Stimulated activated naive B cell treated with anti-CD40 and anti-IgM and Interleukin-4, amounts not matched to agents 10 μg/mL and 1 μg/mL and 100 μg/mL, for 72 hours (primary cell): ENCODE data around the gene TBC1D8.
A peak's percentile ranks its signal among the peaks of the same experiment; 100 is the strongest.

Experiments
- ATAC-seq, 2 donors: fragments of 150-1000 bp; cut with Tn5 transposase; replicated peaks; 2 replicates each; pipeline ENCODE4 v1.10.0; 2021; ENCODE audit warnings: moderate library complexity in 1 of 2
- DNase-seq: peaks from one replicate; pipeline ENCODE4 v3.0.0; 2021
- H3K27ac Mint-ChIP-seq: one replicate; pipeline ENCODE4 v1.8.0; 2022; ENCODE audit warnings: mild to moderate bottlenecking, mixed read lengths
- H3K27me3 Mint-ChIP-seq, 2 donors: one replicate each; pipeline ENCODE4 v1.8.0; 2022; ENCODE audit warnings: mixed read lengths in 2 of 2
- H3K36me3 Mint-ChIP-seq, 2 donors: one replicate each; pipeline ENCODE4 v1.8.0; 2022; ENCODE audit warnings: mixed read lengths in 2 of 2, mild to moderate bottlenecking in 1 of 2
- H3K4me1 Mint-ChIP-seq, 2 donors: one replicate each; pipeline ENCODE4 v1.8.0; 2022; ENCODE audit warnings: mixed read lengths in 2 of 2, mild to moderate bottlenecking in 1 of 2
- H3K4me3 Mint-ChIP-seq, 2 donors: one replicate each; pipeline ENCODE4 v1.8.0; 2022; ENCODE audit warnings: mild to moderate bottlenecking in 2 of 2, mixed read lengths in 2 of 2, moderate library complexity in 1 of 2
- H3K9me3 Mint-ChIP-seq, 2 donors: one replicate each; pipeline ENCODE4 v1.8.0; 2022; ENCODE audit warnings: mixed read lengths in 2 of 2, mild to moderate bottlenecking in 1 of 2

TBC1D8 gene

DNA sequence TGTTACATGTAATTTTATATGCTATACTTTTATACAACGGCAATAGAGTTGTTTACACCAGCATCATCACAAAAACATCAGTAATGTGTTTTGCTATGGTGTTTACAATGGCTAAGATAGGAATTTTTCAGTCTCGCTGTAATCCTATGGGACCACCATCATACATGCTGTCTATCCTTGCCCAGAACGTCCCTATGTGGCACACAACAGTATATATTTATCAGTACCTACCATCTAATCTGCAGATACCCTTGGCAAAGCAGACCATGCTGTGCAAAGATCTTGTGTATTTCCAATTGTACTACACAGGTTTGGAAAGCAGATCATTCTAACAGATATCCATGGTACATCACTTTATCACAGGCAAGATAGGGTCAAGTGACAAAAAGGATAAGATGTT lies 133.8 kb downstream of the TBC1D8 start:
- Mint-ChIP-seq H3K4me1 (peaks cover 7 to 22% of the 10 kb centered on the region in 2 donors), H3K36me3 (peaks cover 32 to 52% of the 10 kb centered on the region in 2 donors), H3K27me3 (no peaks in the 10 kb centered on the region), H3K9me3 (no peaks in the 10 kb centered on the region), H3K4me3 (no peak overlapping the region), H3K27ac (no peak overlapping the region)
- ATAC-seq: no peak
- DNase-seq: no peak

DNA sequence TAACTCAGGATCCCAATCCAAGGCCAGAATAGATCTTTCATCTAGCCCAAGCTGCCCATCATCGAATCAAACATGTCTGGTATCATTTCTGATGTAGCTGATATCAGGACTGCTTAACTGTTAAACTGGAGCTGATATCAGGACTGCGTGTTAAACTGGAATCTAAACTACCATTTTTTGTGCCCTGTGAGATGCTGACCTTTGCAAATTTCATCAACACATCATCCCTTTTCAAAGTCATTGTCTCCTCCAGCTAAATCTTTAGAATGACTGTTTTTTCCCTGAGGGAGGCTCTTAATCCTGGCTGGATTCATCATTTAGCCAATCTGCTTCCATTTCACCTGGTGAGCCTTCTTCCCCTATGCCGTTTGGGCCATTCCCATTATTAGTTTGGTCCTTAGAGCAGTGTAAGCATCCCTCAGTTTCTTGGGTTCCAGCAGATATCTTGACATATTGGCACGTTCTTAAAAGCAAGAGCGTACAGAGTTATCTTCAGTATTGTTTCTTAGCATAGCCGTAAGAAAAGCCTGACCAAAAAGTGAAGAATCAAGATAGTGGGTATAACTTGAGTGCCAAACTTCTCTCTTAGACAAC lies 136.8 kb downstream of the TBC1D8 start:
- H3K9me3 Mint-ChIP-seq: peaks cover 0 to 2% of the 10 kb centered on the region in 2 donors
- ATAC-seq (no peak), DNase-seq (no peak)
- H3K27me3 Mint-ChIP-seq: no peaks in the 10 kb centered on the region
- no peak overlapping the region for H3K27ac Mint-ChIP-seq
- H3K4me3 Mint-ChIP-seq: no peak overlapping the region
- H3K4me1 Mint-ChIP-seq: peaks cover 23 to 34% of the 10 kb centered on the region in 2 donors
- peaks cover 32 to 46% of the 10 kb centered on the region in 2 donors for H3K36me3 Mint-ChIP-seq

GRCh38 chr2:101012706-101013181 lies 138.4 kb downstream of the TBC1D8 start:
- Mint-ChIP-seq H3K27ac (peak overlapping the region; percentile 84), H3K9me3 (peaks cover 0 to 2% of the 10 kb centered on the region in 2 donors), H3K27me3 (no peaks in the 10 kb centered on the region), H3K4me1 (peaks cover 32 to 50% of the 10 kb centered on the region in 2 donors), H3K36me3 (peaks cover 42 to 55% of the 10 kb centered on the region in 2 donors), H3K4me3 (peak overlapping the region in 1 of 2 donors; percentile 13)
- ATAC-seq (no peak), DNase-seq (no peak)

GRCh38 chr2:101012054-101012705 lies 139.0 kb downstream of the TBC1D8 start:
- H3K9me3 Mint-ChIP-seq: peaks cover 0 to 2% of the 10 kb centered on the region in 2 donors
- DNase-seq: no peak
- peak overlapping the region; percentile 84 for H3K27ac Mint-ChIP-seq
- peak overlapping the region; percentile 26 to 44 for H3K4me3 Mint-ChIP-seq
- peaks cover 34 to 56% of the 10 kb centered on the region in 2 donors for H3K4me1 Mint-ChIP-seq
- H3K36me3 Mint-ChIP-seq: peaks cover 45 to 61% of the 10 kb centered on the region in 2 donors
- ATAC-seq: peak; percentile 90 to 92
- H3K27me3 Mint-ChIP-seq: no peaks in the 10 kb centered on the region

- H3K27ac Mint-ChIP-seq: peak overlapping the region; percentile 84
These were observed 140.0 kb downstream of the TBC1D8 start for GRCh38 chr2:101011152-101011551.

DNA sequence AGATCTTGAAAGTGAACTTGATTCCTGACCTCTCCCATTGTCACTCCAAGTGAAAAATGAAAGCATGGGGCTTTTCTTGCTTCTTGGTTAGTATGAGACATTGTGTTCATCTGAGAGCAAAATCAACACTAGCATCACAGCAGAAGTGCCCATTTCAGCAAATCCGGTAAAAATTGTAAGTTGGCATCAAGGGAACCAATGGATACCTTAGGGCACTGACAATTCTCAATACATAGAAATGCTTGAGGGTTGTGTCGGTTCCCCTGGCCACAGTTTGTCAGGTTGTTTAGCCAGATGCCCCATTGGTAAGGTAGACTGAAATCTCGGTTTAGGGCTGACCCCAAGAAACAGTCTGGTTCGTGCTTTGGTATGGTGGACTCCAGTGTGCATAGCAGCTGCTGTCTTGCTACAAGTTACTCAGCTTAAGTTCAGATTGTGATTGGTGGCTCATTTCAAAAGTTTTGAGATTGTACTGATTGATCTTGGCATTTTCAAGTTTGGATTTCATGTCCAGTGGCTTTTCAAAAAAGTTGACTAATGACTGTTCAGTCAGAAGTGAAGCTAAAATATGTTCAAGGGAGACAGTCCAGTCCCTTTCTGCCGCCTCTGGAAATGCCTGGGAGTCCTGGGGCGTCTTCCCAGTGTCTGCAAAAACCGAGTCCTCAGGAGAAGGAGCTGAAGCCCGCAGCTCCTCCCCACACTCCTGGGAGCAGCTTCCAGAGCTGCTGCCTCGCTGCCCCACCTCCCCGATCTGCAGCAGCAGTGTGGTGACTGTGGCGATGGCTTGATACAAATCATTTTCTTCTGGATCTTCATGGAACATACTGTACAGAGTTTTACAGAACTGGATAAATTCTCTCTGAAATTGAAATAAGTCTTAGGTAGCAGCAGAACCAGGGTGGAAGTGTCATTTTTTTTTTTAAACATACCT lies 143.5 kb downstream of the TBC1D8 start:
- no peak overlapping the region for H3K4me3 Mint-ChIP-seq
- H3K9me3 Mint-ChIP-seq: peaks cover 0 to 2% of the 10 kb centered on the region in 2 donors
- peaks cover 56 to 90% of the 10 kb centered on the region in 2 donors for H3K4me1 Mint-ChIP-seq
- H3K27ac Mint-ChIP-seq: peak overlapping the region; percentile 84
- ATAC-seq: no peak
- peaks cover 66 to 82% of the 10 kb centered on the region in 2 donors for H3K36me3 Mint-ChIP-seq
- H3K27me3 Mint-ChIP-seq: no peaks in the 10 kb centered on the region
- no peak for DNase-seq

More at GRCh38 chr2:101011152-101011551, 140.0 kb downstream of the TBC1D8 start:
- peaks cover 34 to 62% of the 10 kb centered on the region in 2 donors for H3K4me1 Mint-ChIP-seq
- peaks cover 47 to 67% of the 10 kb centered on the region in 2 donors for H3K36me3 Mint-ChIP-seq
- peaks cover 0 to 2% of the 10 kb centered on the region in 2 donors for H3K9me3 Mint-ChIP-seq
- H3K4me3 Mint-ChIP-seq: peak overlapping the region; percentile 36 to 44
- DNase-seq (no peak), ATAC-seq (no peak)
- no peaks in the 10 kb centered on the region for H3K27me3 Mint-ChIP-seq

DNA sequence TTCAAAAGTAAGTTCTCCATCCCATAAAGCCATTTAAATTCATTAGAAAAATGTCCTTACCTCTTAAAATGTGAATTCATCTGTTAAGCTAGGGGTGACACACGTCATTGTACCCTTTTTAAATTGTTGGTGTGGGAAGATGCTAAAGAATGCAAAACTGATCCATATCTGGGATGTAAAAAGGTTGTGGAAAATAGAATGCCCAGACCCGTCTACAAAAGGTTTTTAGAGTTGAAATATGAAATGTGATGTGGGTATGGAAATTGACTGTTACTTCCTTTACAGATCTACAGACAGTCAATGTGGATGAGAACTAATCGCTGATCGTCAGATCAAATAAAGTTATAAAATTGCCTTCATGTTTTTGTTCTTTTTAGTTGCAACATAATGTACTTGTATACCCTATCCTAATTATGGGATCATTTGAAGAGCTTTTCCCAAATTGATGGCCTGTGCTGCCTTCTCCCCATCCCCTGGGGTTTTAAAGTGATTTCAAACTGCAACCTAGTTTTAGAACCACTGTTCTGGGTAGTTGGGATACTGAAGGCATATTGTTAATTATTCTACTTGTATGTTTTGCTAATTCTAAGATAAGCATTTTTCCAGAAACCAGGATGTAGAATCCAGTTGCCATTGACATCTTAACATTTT lies 145.0 kb downstream of the TBC1D8 start:
- peak overlapping the region in 1 of 2 donors; percentile 25 for H3K4me3 Mint-ChIP-seq
- DNase-seq: no peak
- H3K27ac Mint-ChIP-seq: no peak overlapping the region
- H3K4me1 Mint-ChIP-seq: peaks cover 52 to 85% of the 10 kb centered on the region in 2 donors
- H3K27me3 Mint-ChIP-seq: no peaks in the 10 kb centered on the region
- peaks cover 3 to 5% of the 10 kb centered on the region in 2 donors for H3K9me3 Mint-ChIP-seq
- ATAC-seq: no peak
- H3K36me3 Mint-ChIP-seq: peaks cover 64 to 86% of the 10 kb centered on the region in 2 donors

DNA sequence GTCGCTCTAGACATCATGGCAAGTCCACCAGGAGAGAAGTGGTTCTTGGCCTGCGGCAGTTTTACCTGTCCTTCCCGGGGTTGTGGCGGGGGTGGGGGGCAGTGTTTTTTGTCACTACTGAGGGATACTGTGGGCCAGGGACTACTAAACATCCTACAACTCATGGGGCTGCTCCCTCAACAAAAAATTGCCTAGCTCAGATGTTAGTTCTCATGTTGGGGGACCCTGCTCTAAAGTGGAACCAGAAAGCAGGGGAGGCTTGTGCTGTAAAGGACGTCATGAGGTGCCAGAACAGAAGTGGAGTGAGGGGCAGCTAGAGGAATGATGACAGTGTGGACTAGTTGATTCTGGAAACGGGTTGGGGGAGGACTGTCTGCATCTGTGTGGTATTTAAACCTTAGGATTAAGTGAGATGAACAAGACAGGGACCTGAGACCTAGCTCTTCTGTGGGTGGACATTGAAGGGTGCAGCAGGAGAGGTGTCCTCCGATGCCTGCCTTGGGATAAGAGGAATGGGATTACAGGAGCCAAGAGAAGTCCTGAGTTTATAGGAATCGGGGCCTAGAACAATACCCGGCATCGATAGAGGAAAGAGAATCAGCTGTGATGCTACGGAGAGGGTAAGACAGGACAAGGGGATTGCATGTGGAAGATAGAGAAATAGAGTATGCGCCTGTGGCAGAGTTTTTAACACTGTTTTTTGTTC lies 146.4 kb downstream of the TBC1D8 start:
- no peak for ATAC-seq
- Mint-ChIP-seq H3K9me3 (peaks cover 3 to 5% of the 10 kb centered on the region in 2 donors), H3K4me1 (peaks cover 42 to 73% of the 10 kb centered on the region in 2 donors), H3K27me3 (no peaks in the 10 kb centered on the region), H3K36me3 (peaks cover 56 to 75% of the 10 kb centered on the region in 2 donors), H3K4me3 (peak overlapping the region; percentile 87 to 98), H3K27ac (peak overlapping the region; percentile 99)
- no peak for DNase-seq

DNA sequence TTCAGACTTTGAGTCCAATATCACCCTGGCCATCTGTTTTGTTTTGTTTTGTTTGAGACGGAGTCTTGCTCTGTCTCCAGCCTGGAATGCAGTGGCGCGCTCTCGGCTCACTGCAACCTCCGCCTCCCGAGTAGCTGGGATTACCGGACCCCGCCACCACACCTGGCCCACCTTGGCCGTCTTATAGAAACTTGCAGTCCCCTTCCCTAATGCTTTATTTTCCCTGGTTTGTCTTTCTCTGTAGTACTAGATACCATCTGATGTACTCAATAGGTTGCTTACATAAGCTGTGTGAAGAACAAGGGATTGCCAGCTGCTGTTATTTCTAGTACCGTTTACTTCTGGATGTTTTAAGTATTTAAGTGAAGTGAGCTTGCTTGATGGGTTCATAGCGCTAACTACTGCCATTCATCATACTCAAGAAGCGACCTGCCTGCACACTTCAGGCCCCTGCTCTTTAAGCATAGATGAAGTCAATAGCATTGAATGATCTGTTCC lies 147.9 kb downstream of the TBC1D8 start:
- DNase-seq (no peak), ATAC-seq (no peak)
- Mint-ChIP-seq H3K4me1 (peaks cover 36 to 59% of the 10 kb centered on the region in 2 donors), H3K9me3 (peaks cover 3 to 5% of the 10 kb centered on the region in 2 donors), H3K27me3 (peaks cover 0 to 5% of the 10 kb centered on the region in 2 donors), H3K4me3 (peak overlapping the region; percentile 87 to 98), H3K27ac (peak overlapping the region; percentile 99), H3K36me3 (peaks cover 48 to 64% of the 10 kb centered on the region in 2 donors)

- peak; percentile 5 to 6 for ATAC-seq
- H3K4me1 Mint-ChIP-seq: peaks cover 33 to 53% of the 10 kb centered on the region in 2 donors
These were observed 148.5 kb downstream of the TBC1D8 start for GRCh38 chr2:101002562-101003277.

DNA sequence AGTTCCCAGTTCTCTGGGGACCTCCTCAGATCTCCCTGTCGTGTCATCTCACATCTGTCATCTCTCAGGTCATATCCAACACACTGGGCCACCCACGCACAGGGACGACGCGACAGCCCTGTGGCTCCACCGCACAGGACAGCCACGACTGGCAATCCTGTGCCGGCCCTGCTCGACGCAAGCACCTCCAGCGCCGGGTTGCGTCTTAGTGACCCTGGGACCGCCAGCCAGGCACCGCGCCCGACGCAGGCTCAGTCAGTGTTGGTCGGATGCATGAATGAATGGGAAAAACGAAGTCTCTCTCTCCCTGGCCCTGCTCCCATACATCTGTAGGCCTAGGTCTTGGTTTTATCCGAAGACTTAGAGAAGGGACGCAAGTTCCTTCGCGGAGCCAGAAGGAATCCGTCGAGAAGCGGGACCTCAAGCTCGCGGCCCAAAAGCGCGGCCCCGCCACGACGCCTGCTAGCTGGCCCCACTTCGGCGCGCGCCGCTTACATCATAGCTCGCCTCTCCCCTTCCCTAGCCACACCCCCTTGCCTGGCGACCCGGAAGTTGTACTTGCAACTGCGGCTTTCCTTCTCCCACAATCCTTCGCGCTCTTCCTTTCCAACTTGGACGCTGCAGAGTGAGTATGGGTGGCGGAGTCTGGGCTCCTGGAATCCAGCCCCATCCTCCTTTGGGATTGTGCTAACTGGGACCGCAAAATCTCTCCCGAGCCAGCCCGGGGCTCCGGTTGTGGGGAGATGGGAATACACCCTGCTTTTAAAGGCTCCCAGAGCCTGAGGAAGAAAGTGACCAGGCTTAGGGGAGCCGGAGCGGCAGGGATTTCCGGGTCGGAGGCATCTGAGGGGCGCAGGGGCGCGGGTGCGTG lies 149.3 kb downstream of the TBC1D8 start, which contains the start of gene RPL31:
RPL31 (plus strand) TSS at position 599 of the 871 bp plus-strand sequence. CDS start 413 bp downstream, outside the sequence.
- H3K4me3 Mint-ChIP-seq: peak within 1 kb of the TSS; percentile 87 to 98
- H3K36me3 Mint-ChIP-seq: peaks cover 39 to 51% of the 10 kb centered on the region in 2 donors
- ATAC-seq: peak; percentile 95 to 97

More at GRCh38 chr2:101002562-101003277, 148.5 kb downstream of the TBC1D8 start:
- Mint-ChIP-seq H3K27me3 (peaks cover 0 to 5% of the 10 kb centered on the region in 2 donors), H3K27ac (peak overlapping the region; percentile 99), H3K4me3 (peak overlapping the region; percentile 87 to 98), H3K9me3 (peaks cover 3 to 5% of the 10 kb centered on the region in 2 donors), H3K36me3 (peaks cover 42 to 58% of the 10 kb centered on the region in 2 donors)
- DNase-seq: no peak

More for the DNA sequence above, 149.3 kb downstream of the TBC1D8 start, which contains the start of gene RPL31:
- Mint-ChIP-seq H3K9me3 (peaks cover 3 to 5% of the 10 kb centered on the region in 2 donors), H3K27me3 (peaks cover 0 to 5% of the 10 kb centered on the region in 2 donors), H3K4me1 (peaks cover 31 to 45% of the 10 kb centered on the region in 2 donors), H3K27ac (peak within 1 kb of the TSS; percentile 99)
- peak; percentile 93 for DNase-seq
